T-helper 17 cell (primary cell): ENCODE measurements around the gene ATF7IP. TPM values are rescaled to one million over a fixed set of nuclear protein-coding genes. Genes with fewer than 3 reads are reported as not detected.

ENCODE experiments used
- ATAC-seq: fragments of 150-1000 bp; cut with Tn5 transposase; 2 replicates; pipeline ENCODE4 v1.10.0; 2021; ENCODE audit warnings: mild to moderate bottlenecking, moderate library complexity
- DNase-seq, 3 donors: peaks; one replicate each; pipeline versions ENCODE4 v3.0.0 to v3.0.0-alpha.2; 2020 to 2021
- H3K9me3 ChIP-seq: one replicate; pipeline ENCODE4 v1.7.0; 2013; ENCODE audit warnings: low read length, mild to moderate bottlenecking; ENCODE audit not compliant: control insufficient read depth, poor library complexity, severe bottlenecking
- H3K27ac Mint-ChIP-seq: one replicate; pipeline ENCODE4 v1.8.0; 2022; ENCODE audit warnings: mild to moderate bottlenecking, moderate library complexity, mixed read lengths
- H3K27me3 Mint-ChIP-seq: one replicate; pipeline ENCODE4 v1.8.0; 2022; ENCODE audit warnings: mixed read lengths
- H3K36me3 Mint-ChIP-seq: one replicate; pipeline ENCODE4 v1.8.0; 2022; ENCODE audit warnings: low read depth, mixed read lengths
- H3K4me1 Mint-ChIP-seq: one replicate; pipeline ENCODE4 v1.8.0; 2022; ENCODE audit warnings: mild to moderate bottlenecking, mixed read lengths
- H3K4me3 Mint-ChIP-seq: one replicate; pipeline ENCODE4 v1.8.0; 2022; ENCODE audit warnings: mild to moderate bottlenecking, moderate library complexity, mixed read lengths
- total RNA-seq, 4 donors: library from RNA in 2 of 4; stranded (reverse) in 2 of 4; gene quantifications; one replicate each; pipeline ENCODE4 v1.2.3 and lab custom pipeline; 2022 to 2026

Gene ATF7IP
- total RNA-seq, 2 donors from 2014 or later: 153 to 164 TPM

DNA sequence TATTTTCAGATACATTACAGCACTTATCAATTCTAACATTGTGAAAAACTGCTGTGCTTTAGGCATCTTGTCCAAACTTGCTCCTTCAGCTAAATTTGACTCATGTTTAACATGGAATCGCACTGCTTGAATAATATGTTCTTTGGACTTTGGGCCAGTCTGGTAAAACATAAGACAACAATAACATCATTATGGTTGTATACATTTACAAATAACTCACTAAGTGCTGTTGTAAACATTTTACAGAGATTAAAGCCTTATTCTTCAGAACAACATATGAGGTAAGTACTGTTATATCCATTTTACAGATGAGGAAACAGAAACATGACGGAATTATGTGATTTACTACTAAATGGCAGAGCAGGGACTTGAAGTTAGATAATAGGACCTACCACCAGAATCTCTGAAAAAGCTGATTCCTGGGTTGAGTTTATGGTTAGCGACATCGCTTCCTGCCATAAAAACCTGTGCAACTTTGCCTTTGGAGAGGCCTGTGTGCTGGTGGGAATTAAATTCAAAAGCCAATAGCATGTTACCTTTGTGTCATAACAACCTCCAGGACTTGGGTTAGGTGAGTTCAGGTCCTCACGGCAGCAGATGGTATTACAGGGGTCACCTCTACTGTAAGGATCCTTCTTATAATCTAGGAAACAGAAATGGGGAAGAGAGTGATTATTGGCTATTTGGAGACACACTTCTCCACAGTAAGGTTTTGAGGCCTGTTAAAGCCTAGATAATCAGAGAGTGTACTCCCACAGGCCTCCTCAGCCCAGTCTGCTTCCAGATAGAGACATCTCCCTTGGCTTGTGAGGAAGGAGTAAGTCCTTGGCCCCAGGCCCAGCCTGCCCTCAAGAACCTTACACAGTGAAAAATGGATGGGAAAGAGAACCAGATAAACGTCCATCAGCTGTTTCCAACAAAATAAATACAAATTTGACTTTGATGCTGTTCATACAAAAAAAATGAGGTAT lies 140.4 kb downstream of the ATF7IP start:
- Mint-ChIP-seq H3K27me3 (no peaks in the 10 kb centered on the region), H3K36me3 (no peaks in the 10 kb centered on the region), H3K4me3 (no peak overlapping the region), H3K27ac (no peak overlapping the region), H3K4me1 (peaks cover 5% of the 10 kb centered on the region)
- DNase-seq (no peak), ATAC-seq (no peak)
- H3K9me3 ChIP-seq: no peaks in the 10 kb centered on the region

GRCh38 chr12:14510574-14510973 lies 145.1 kb downstream of the ATF7IP start:
- H3K9me3 ChIP-seq: no peaks in the 10 kb centered on the region
- peaks cover 4% of the 10 kb centered on the region for H3K4me1 Mint-ChIP-seq
- ATAC-seq (no peak), DNase-seq (no peak)
- H3K4me3 Mint-ChIP-seq: no peak overlapping the region
- H3K27me3 Mint-ChIP-seq: no peaks in the 10 kb centered on the region
- H3K36me3 Mint-ChIP-seq: peaks cover 2% of the 10 kb centered on the region
- H3K27ac Mint-ChIP-seq: no peak overlapping the region

- ATAC-seq (no peak), DNase-seq (no peak)
- peaks cover 2% of the 10 kb centered on the region for H3K4me1 Mint-ChIP-seq
- no peaks in the 10 kb centered on the region for H3K27me3 Mint-ChIP-seq
- H3K36me3 Mint-ChIP-seq: peaks cover 2% of the 10 kb centered on the region
- H3K27ac Mint-ChIP-seq: no peak overlapping the region
- no peaks in the 10 kb centered on the region for H3K9me3 ChIP-seq
- no peak overlapping the region for H3K4me3 Mint-ChIP-seq
Measured at GRCh38 chr12:14514154-14514842, 148.8 kb downstream of the ATF7IP start.

DNA sequence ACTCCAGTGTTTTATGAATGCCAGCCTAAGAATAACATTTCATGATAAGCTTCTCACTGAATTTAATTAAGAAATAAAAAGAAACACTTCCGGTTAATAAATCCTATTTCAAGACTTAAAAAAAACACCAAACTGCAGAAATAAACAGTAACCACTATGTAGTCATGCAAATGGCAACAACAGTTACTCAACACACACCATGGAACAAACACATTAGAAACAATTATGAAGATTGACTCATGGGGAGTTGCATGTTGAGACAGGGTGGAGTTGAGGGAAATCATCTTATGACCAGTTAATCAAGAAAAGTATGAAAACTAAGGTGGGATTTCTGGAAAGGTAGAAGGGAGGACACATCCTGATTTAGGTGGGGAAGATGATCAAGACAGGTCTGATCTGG lies 149.5 kb downstream of the ATF7IP start:
- no peak overlapping the region for H3K4me3 Mint-ChIP-seq

GRCh38 chr12:14521822-14522221 lies 156.3 kb downstream of the ATF7IP start:
- H3K9me3 ChIP-seq: peaks cover 3% of the 10 kb centered on the region
- H3K36me3 Mint-ChIP-seq: no peaks in the 10 kb centered on the region
- no peak overlapping the region for H3K27ac Mint-ChIP-seq
- ATAC-seq (no peak), DNase-seq (no peak)
- no peaks in the 10 kb centered on the region for H3K27me3 Mint-ChIP-seq
- H3K4me1 Mint-ChIP-seq: no peaks in the 10 kb centered on the region
- no peak overlapping the region for H3K4me3 Mint-ChIP-seq

More for the DNA sequence above, 149.5 kb downstream of the ATF7IP start:
- H3K4me1 Mint-ChIP-seq: peaks cover 2% of the 10 kb centered on the region
- H3K9me3 ChIP-seq: no peaks in the 10 kb centered on the region
- peaks cover 2% of the 10 kb centered on the region for H3K36me3 Mint-ChIP-seq
- H3K27ac Mint-ChIP-seq: no peak overlapping the region
- DNase-seq (no peak), ATAC-seq (no peak)
- no peaks in the 10 kb centered on the region for H3K27me3 Mint-ChIP-seq

DNA sequence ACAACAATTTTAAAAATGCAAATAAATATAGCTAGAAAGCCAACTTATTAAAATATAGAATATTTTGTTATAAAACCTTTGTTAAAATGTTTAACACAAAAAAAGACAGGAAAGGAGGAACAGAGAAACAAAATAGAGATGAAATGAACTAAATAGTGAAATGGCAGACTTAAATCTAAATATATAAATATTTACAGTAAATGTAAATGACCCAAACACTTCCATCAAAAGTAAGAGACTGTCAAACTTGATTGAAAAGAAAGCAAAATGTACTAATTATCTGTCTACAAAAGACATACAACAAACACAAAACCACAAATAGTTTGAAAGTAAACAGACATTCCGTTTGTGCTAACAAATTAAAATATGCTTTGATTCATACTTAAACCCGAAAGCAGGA lies 160.5 kb downstream of the ATF7IP start:
- no peaks in the 10 kb centered on the region for H3K36me3 Mint-ChIP-seq
- peaks cover 3% of the 10 kb centered on the region for H3K9me3 ChIP-seq
- no peaks in the 10 kb centered on the region for H3K27me3 Mint-ChIP-seq
- H3K4me1 Mint-ChIP-seq: no peaks in the 10 kb centered on the region
- ATAC-seq (no peak), DNase-seq (no peak)
- H3K27ac Mint-ChIP-seq: no peak overlapping the region
- H3K4me3 Mint-ChIP-seq: no peak overlapping the region

DNA sequence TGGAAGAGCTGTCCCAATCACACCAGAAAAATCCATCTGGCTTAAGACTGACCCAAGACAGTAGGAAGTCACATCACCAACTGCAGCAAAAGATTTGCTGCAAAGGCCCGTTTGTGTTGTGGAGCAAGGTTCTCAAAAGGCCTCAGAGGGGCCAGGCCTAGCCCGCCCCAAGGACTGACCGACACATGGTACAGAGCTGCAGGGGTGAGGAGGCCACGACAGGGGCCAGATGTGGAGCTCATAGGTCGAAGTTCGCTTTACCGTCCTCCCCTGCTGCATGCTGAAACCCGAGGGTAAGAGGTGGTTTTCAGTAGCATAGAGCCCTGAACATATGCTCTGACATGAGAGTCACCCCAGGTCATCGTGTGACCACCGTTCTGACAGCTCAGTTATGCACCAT lies 166.7 kb downstream of the ATF7IP start:
- H3K9me3 ChIP-seq: no peaks in the 10 kb centered on the region
- H3K27ac Mint-ChIP-seq: no peak overlapping the region
- ATAC-seq: no peak
- H3K4me3 Mint-ChIP-seq: no peak overlapping the region
- no peaks in the 10 kb centered on the region for H3K36me3 Mint-ChIP-seq
- H3K4me1 Mint-ChIP-seq: no peaks in the 10 kb centered on the region
- DNase-seq: no peak
- H3K27me3 Mint-ChIP-seq: peaks cover 7% of the 10 kb centered on the region

DNA sequence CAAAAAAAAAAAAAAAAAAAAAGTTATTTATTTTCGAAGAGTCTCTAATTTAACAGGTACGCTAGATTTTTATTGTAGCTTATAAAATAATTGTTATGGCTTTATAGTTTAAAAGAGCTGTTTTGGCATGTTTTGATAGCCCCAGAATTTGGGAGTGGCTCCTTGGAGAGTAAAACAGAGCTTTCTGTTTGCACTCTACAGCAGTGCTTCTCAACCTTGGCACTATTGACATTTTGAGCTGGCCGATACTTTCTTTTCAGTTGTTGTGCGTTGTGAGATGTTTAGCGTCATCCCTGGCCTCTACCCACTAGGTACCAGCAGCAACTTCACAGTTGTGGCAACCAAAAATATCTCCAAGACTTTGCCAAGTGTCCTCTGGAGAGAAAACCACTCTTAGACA lies 171.6 kb downstream of the ATF7IP start:
- ATAC-seq: no peak
- H3K4me3 Mint-ChIP-seq: no peak overlapping the region
- H3K4me1 Mint-ChIP-seq: no peaks in the 10 kb centered on the region
- H3K9me3 ChIP-seq: no peaks in the 10 kb centered on the region
- H3K36me3 Mint-ChIP-seq: no peaks in the 10 kb centered on the region
- H3K27me3 Mint-ChIP-seq: peaks cover 7% of the 10 kb centered on the region
- H3K27ac Mint-ChIP-seq: no peak overlapping the region
- no peak for DNase-seq

DNA sequence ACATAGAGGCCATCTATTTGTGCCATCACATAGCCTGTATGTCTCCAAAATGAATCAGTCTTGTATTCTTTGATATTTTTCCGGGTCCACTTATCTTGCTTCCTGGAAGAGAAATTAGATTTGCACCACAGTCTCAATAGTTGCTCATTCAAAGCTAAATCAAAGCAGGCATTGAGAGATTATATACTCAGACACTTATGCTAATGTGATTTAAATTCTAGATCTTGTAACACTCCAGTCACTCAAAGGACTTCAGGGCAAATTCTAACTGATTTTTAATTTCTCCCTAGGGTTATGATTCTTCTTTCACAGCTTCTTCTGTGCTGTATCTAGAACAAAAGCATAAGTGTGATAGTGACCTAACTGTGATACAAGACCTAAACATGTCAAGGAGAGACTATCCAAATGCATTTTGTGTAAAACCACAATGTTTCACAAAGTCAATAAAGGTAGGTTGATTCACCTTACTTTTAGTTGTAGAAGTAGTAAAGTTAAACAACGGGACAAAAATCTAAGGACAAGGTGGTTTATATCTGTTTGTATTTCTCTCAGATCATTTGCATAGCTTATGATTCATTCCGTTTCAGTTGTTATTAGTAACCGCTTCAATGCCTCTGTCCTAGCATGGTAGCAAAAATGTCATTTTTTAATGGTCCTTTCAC lies 175.4 kb downstream of the ATF7IP start:
- ATAC-seq (no peak), DNase-seq (no peak)
- H3K27me3 Mint-ChIP-seq: no peaks in the 10 kb centered on the region
- peaks cover 2% of the 10 kb centered on the region for H3K36me3 Mint-ChIP-seq
- no peaks in the 10 kb centered on the region for H3K9me3 ChIP-seq
- H3K4me3 Mint-ChIP-seq: no peak overlapping the region
- H3K27ac Mint-ChIP-seq: no peak overlapping the region
- no peaks in the 10 kb centered on the region for H3K4me1 Mint-ChIP-seq

DNA sequence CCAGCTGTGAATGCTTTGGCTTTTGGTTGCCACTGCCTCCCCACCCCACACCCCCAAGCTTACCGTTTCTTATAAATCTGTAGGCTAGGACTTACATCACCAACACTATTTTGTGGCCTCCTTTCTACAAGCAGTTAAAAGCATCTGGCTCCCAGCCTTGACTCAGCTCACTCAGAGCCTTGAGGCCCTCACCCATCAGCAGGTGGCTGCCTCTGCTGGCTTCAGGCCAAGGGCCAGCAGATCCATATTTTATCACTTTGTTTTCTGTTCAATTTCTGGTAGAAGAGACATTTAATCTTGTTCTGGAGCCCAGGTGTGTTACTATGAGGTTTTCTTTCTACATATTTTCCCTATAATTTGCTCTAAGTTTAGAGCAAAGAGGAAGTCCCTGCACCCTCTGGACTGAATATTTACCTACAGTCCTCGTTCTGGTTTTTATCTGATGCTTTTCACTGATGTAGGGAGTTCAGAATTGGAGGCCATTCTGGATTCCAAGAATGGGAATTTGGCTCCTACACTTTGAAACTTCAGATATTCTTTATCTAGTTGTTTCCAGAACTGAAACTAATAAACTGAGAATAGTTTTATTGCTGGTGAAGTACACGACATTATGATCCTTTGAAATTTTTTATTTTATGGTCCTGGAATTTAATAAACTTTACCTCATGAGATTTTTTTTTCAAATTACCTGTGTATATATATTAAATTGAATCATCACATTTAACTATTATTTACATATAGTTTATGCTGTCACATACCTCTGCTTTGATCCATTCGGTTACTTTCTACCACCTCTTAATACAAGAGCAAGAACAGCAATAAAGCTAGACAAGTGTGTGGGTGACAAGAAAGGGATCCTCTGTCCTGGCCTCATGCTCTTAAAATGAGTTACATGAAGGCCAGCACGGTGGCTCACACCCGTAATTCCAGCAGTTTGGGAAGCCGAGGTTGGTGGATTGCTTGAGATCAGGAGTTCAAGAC lies 180.0 kb downstream of the ATF7IP start:
- ATAC-seq (no peak), DNase-seq (no peak)
- Mint-ChIP-seq H3K36me3 (peaks cover 5% of the 10 kb centered on the region), H3K27me3 (peaks cover 10% of the 10 kb centered on the region), H3K27ac (no peak overlapping the region), H3K4me3 (no peak overlapping the region), H3K4me1 (no peaks in the 10 kb centered on the region)
- H3K9me3 ChIP-seq: no peaks in the 10 kb centered on the region

DNA sequence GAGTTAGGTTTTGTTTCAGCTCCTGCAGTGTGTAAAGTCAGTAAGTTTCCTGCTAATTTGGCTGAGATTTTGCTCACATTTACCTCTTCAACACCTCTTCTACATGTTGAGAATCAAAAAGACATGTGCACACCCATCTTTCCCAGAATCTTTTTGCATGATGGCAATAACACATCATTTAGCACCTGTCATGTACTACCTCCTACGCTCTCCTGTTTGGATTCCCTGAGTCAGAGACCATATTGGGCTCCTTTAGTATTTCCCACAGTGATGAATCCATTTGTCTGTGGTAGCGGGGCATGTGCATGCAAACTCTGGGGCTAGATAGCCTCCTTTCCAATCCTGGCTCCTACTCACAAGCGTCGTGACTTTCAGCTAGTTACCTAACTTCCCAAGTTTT lies 182.1 kb downstream of the ATF7IP start:
- peaks cover 10% of the 10 kb centered on the region for H3K27me3 Mint-ChIP-seq
- peaks cover 5% of the 10 kb centered on the region for H3K36me3 Mint-ChIP-seq
- DNase-seq (no peak), ATAC-seq (no peak)
- H3K27ac Mint-ChIP-seq: no peak overlapping the region
- no peaks in the 10 kb centered on the region for H3K4me1 Mint-ChIP-seq
- no peaks in the 10 kb centered on the region for H3K9me3 ChIP-seq
- H3K4me3 Mint-ChIP-seq: no peak overlapping the region

GRCh38 chr12:14548609-14549008 lies 183.1 kb downstream of the ATF7IP start:
- no peaks in the 10 kb centered on the region for H3K9me3 ChIP-seq
- Mint-ChIP-seq H3K27ac (no peak overlapping the region), H3K36me3 (peaks cover 5% of the 10 kb centered on the region), H3K27me3 (peaks cover 10% of the 10 kb centered on the region), H3K4me1 (no peaks in the 10 kb centered on the region), H3K4me3 (no peak overlapping the region)
- DNase-seq: no peak
- ATAC-seq: no peak
